Umbilical cord (tissue), 2 donors: ENCODE data around the gene NCR2. TPM values are rescaled to one million over a fixed set of nuclear protein-coding genes. Genes with fewer than 3 reads are reported as not detected.

Experiments used
- DNase-seq: peaks from one replicate; pipeline ENCODE4 v3.0.0-alpha.2; 2015; ENCODE audit warnings: low spot score
- total RNA-seq: library from RNA; depleted of rRNA; stranded (reverse); fragments of >200 nt; gene quantifications from one replicate; pipeline ENCODE4 v1.2.3, GENCODE V29; 2014; ENCODE audit warnings: low replicate concordance; ENCODE audit not compliant: insufficient read depth

NCR2 gene
- total RNA-seq, 1 donor from 2014 or later, result not detected

DNA sequence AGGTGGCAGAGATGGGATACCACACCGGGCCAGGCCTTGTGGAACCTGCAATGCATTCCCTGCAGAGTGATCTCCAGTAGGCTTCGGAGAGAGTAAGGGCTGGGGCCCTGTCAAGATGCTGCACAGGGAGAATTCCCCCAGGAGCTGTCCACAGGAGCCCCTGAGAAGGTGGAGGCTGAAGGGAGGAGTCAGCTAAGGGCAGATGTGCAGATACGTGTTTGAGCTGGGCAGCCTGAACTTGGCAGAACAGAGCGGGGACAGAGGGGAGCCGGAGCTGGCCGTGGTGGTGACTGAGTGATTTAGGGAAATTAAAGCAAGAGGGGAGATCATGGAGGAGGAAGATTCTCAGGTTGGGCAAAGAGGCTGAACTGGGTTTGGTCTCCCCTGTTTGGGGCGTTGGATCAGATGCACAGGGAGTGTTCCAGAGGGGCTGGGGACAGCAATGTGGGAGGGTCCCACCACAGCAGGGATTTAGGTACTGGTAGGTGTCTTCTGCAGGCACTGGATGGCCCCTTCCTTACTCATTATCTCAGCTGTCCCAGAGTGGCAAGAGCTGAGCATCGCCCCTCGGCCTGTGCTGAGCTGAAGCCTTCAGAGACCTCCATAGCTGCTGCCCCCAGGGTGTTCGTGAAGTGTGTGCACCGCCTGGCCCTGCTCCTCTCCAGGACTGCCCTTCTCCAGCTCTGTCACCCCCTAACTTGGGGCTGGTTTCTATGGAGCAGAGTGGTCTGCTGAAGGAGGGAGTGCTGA is 3.8 kb upstream of the NCR2 start:
- DNase-seq, result no peak

DNA sequence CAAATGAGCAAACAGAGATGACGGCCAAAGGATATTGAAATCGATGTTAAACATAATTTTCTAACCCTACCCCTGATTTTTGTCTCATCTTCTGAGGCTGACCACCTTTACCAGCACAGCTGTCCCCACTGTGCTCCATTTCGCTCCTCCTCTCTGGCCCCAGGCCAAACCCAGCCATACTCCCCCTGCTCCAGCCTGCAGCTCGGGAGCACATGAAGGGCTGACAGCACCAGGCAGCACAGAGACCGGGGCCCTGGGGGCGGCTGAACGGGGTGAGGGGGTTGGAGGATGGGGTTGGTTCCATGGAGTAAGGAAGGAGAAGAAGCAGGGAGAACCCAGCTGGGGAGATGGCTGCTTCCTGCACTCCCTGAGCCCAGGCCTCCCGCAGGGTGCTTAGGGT is 3.2 kb upstream of the NCR2 start:
- no peak for DNase-seq

DNA sequence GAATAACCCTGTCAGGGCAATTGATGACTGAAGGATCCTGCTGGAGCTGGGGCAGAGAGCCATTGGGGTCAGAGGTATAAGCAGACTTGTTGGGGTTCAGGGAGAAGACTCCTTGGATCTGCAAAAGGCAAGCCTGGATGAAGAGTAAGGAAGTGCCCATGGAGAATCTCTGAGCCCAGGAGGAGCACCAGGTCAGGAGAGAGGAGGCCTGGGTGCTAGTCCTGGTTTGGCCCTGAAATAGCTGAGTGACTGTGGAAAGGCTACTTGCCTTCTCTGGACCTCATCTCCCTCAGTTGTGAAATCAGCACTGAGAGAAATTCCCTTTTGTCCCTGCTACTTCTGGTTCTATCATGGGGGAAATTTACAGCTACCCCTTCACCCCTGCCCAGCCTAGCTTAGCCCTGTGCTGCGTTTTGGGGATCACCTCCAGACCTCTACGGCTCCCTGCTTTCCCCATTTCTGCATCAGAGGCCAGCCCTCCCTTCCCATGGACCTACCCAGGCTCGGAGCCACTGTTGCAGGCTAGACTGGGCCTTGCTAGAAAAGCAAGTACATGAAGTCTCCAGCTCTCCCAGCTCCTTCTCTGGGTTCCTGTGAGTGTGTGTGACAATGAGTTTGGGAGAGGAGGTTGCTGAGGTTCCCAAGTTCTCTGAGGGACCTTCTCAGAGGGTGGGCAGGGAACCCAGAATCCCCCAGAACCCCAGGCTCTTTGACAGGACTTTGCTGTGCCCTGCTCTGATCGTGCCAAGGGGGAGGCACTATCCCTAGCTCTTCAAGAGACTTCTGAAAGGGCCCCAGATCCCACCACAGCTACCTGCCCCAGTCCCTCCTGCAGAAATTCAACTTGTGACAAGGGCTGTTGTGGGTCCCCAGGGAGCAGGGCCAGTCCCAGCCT is 2.3 kb upstream of the NCR2 start:
- no peak for DNase-seq

DNA sequence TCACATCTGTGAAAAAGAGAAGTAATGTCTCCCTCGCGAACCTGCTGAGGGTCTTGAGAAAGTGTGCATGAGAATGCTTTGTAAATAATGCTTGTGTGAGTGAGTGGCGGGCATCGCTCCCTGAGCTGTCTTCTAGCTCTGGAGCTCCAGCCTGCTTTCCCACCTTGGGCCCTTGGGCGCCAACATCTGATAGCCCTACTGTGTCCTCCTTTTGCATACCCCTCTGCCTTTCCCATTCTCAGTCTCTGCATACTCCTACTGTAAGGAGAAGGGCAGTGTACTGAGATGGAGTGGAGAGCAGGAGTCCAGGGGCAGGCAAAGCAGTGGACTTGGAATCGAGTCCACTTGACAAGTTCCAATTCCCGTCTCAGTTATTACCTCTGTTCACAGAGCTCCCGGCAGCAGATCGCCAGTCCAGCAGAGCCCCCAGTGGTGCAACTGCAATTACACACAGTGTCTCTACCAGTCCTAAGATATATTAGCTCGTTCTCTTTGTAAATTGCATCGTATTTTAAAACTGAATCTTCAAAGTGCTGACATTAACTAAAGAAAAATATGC is 847 bp upstream of the NCR2 start:
- DNase-seq, result no peak

DNA sequence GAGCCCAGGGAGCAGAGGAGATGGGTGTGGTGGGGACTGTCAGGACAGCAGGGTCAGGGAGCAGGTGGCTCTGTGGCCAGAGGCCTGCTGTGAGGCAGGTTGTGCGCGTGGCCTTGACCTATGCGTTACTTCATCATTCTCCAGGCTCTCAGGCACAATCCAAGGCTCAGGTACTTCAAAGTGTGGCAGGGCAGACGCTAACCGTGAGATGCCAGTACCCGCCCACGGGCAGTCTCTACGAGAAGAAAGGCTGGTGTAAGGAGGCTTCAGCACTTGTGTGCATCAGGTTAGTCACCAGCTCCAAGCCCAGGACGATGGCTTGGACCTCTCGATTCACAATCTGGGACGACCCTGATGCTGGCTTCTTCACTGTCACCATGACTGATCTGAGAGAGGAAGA is 535 bp downstream of the NCR2 start:
- DNase-seq, result no peak

GRCh38 chr6:41336824-41337223 is 1.4 kb downstream of the NCR2 start:
- no peak for DNase-seq

- DNase-seq, result no peak
Observed at GRCh38 chr6:41337709-41338108, 2.3 kb downstream of the NCR2 start.

DNA sequence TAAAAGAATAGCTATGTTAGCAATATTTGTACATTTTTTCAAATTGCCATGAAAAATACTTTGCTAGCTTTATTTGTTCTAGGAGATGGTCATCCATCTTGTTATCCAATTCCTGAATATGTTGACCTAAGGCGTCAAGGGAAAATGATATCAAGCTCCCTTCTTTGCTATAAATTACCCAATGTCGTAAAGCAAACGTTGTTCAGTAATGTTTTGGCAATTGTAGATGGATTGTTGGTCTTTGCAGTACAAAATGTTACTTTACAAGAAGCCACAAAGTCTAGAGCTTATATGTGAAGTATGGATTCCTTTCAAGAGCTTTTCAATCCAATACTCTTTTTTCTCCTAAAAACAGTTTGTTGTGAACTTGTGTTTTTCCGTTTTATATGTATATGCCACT is 3.3 kb downstream of the NCR2 start:
- DNase-seq, result no peak

DNA sequence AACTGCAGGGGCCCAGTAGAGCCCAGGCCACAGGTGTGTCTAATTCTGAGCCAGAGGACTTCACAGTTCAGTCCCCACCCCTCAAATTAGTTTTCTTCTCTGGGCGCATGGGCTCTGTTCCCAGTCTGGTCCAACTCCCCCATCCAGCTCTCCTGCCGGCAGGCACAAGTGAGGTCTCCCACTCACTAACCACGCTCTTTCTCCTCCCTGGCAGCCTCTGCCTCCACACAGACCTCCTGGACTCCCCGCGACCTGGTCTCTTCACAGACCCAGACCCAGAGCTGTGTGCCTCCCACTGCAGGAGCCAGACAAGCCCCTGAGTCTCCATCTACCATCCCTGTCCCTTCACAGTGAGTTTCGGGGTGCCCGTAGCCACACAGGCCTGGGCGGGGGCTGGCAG is 6.2 kb downstream of the NCR2 start:
- no peak for DNase-seq

DNA sequence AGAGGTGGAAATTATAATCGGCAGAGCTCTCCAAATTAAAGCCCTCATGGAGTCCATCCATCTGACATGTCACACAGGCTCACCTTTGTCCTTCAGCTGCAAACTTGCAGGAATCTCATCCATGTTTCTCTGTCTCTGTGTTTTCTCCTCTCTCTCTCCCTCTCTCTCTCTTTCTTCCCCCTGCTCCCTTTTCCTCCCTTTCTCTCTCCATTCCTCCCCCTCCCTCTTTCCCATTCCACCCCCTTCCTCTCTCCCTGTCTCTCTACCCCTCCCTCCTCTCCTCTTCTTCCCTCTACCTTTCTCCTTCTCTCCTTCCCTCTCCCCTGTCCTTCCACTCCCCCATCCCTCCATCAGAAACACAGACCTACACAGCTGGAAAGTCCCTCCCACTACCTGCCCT is 6.8 kb downstream of the NCR2 start:
- DNase-seq, result no peak

DNA sequence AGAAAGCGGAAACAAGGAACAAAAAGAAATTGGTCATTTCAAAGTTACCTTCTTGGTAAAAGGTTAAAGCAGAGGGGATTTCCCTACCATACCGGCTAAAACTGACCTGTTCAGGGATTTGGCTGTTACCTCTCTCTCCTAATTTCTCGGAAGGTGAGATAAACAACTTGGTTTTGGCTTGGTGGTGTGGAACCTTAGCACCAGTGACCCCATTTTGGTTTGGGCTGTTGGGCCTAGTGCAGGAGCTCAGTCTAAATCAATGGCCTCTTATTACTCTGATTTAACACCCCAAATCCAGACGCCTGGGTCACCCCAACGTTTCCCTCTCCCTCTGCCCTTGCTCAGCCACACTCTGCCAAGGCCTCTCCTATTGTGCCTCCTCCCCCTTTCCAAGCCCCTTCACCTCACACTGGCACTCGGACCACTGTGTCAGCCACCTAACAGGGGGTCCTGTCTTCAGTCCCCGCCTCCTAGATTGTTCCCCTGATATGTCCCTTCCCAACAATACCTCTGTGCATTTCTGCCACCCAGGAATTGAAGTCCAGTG is 8.3 kb downstream of the NCR2 start:
- no peak for DNase-seq

- no peak for DNase-seq
Observed at GRCh38 chr6:41344876-41345275, 9.5 kb downstream of the NCR2 start.

DNA sequence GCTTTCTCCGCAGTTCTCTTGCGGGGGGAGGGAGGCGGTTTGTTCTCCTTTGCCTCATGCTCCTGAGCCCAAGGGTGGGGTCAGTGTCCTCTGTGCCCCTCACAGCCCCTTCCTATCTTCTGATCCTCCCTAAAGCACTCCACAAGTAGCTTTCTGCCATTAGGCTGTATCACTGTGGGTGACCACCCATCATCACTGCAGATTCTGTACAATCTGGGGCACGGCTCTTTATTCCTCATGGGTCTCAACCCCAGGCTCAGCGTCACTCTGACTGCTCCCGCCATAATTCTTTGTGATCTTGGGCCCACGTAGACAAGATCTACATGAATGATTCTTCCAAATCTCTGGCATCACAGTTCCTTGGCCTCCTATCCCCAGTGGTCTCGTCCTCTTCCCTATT is 10.5 kb downstream of the NCR2 start:
- no peak for DNase-seq

DNA sequence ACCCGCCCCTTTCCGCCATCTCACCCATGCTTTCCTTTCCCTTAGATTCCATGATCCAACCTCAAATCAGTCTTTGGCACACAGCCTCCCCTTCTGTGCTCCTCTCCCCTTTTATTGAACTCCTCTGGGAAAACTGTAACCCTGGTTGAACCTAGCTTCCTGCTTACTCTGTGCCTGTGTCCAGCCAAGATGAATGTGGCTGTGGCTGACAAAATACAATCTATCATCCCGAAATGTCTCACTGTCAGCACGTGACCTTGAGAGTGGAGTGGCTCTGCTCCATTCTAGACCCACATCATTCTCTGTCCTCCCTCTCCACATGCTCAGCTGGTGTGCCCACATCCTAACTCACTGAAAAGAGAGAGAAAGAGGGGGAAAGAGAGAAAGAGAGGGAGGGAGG is 11.0 kb downstream of the NCR2 start:
- no peak for DNase-seq

DNA sequence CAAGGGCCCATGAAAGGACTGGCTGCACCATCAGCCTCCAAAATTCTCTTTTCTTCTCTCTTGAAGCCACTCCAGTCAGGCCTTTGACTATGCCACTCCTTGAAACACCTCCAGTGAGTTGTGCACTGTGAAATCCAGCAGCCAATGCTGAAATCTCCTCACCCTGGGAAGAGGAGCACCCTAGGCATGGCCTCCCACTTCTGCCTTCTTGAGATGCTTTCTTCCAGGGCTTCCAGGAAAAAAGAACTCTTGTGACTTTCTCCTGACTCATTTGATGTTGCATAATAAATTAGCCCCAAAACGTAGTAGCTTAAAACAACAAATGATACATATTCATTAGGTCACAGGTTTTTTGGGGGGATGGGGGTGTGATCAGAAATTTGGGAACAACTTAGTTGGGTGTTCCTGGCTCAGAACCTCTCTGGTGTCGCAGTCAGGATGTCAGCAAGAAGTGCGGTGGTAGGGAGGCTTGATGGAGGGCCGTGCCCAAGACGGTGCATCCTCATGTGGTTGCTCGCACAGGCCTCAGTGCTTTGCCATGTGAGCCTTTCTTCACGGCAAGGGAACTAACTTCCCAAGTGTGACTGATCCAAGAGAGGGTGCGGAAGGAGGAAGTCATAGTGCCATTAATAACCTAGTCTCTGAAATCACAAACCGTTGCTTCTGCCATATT is 12.1 kb downstream of the NCR2 start:
- no peak for DNase-seq

DNA sequence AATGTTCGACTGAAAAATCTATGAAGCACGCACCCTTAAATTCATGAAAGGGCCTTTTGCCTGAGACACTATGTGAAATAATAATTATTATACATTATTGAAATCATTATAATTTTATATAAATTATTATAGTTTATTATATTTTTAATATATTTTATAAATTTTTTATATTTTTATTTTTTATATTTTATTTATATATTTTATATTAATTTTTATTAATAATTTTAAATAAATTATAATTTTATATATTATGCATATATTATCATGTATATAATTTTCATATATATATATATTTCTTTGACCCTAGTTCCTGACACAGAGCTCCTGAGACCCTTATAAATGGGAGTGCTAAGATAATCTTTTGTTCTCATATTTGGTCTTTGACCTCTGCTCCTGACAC is 13.5 kb downstream of the NCR2 start:
- no peak for DNase-seq

DNA sequence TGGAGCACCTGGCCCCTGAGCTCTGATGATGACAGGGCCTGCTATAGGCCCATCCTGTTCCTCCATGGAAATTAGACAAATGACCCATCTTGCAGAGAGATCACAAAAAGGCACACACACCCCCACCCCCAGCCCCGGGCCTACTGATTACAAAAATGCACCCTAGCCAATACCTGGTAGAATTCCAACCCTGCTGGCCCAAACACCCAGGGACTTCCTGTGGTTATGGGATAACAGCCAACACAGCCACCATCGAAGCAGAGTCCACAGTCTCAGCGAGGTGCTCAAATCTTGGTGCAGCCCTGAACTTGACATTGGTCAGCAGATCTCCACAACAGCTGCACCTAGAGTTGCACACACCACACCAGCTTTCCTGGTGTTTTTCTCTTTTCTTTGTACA is 17.0 kb downstream of the NCR2 start:
- no peak for DNase-seq

GRCh38 chr6:41352907-41353306 is 17.5 kb downstream of the NCR2 start:
- DNase-seq, result no peak

- no peak for DNase-seq
Observed at GRCh38 chr6:41353333-41353732, 17.9 kb downstream of the NCR2 start.

DNA sequence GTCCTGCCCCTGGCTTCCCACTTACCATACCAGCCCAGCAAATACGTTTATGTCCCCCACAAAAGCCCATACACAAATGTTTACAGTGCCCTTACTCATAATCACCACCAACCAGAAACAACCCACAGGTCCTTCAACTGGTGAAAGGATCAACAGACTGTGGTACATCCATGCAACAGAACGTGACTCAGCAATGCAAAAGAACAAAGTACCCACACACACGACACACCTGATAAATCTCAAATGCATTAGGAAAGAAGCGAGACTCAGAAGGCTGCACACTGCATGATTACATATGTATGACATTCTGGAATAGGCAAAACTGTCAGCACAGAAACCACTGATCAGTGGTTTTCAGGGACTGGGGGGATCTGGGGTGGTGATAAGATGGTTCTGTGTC is 20.5 kb downstream of the NCR2 start:
- DNase-seq, result no peak

GRCh38 chr6:41356825-41357224 is 21.4 kb downstream of the NCR2 start:
- DNase-seq, result no peak

GRCh38 chr6:41358503-41358902 is 23.1 kb downstream of the NCR2 start:
- no peak for DNase-seq
